ENCODE measurements around the gene UBE2E2.

- TF ChIP-seq RARB (CRISPR knock-in tag; IDR thresholded peaks at IDR 0.05) (no peak), ZFP3 (CRISPR knock-in tag; IDR thresholded peaks at IDR 0.05) (no peak), ZFP30 (CRISPR knock-in tag; IDR thresholded peaks at IDR 0.05) (no peak)
These were observed 281.3 kb downstream of the UBE2E2 start for GRCh38 chr3:23484386-23484785.
